ENCODE results near the gene MTNR1A. TPM values are rescaled to one million over a fixed set of nuclear protein-coding genes. Genes with fewer than 3 reads are reported as not detected.

MTNR1A gene
- total and polyA plus RNA-seq, 9 of the 15 experiments (the other 6 are each of a cell fraction or from before 2014, with no cell fraction given) = 0.09 to 0.12 (median 0.10) TPM; not detected in 5

GRCh38 chr4:186557061-186557460, 1.7 kb upstream of the MTNR1A start:
- H2AFZ ChIP-seq (ENCODE audit: low read depth, low read length) = no peak overlapping the region
- POLR2A ChIA-PET = no interaction called here
- no peak for ATAC-seq

More at GRCh38 chr4:186557061-186557460, 1.7 kb upstream of the MTNR1A start:
- Histone ChIP-seq H3K4me2 (ENCODE audit: insufficient read depth, low read length) (no peak overlapping the region), H3K9me3 (replicated peaks; ENCODE audit: control insufficient read depth, insufficient read depth, low read depth, low read length) (no peaks in the 10 kb centered on the region), H3K79me2 (ENCODE audit: control insufficient read depth, insufficient read depth, low read length) (no peaks in the 10 kb centered on the region), H3K9ac (ENCODE audit: insufficient read depth in 1 of 2, low read depth in 2 of 2, low read length in 2 of 2) (no peak overlapping the region), H4K20me1 (replicated peaks; ENCODE audit: control insufficient read depth, insufficient read depth, low read length) (no peaks in the 10 kb centered on the region), H3K27me3 (ENCODE audit: control insufficient read depth in 2 of 2, insufficient read depth in 2 of 2, low read length in 2 of 2) (peaks cover 6 to 19% of the 10 kb centered on the region in 2 experiments; a peak in 3 of 5 replicates), H3K36me3 (ENCODE audit: control insufficient read depth, insufficient read depth, low read length) (no peaks in the 10 kb centered on the region), H3K4me3 (no peak overlapping the region), H3K9me1 (ENCODE audit: control insufficient read depth, insufficient read depth, low read length) (no peaks in the 10 kb centered on the region), H3K27ac (ENCODE audit: extremely low read depth, low read depth, low read length) (no peak overlapping the region), H3K4me1 (replicated peaks in 1 of 2; ENCODE audit: control insufficient read depth in 2 of 2, insufficient read depth in 2 of 2, low read length in 2 of 2) (peaks cover 0 to 8% of the 10 kb centered on the region in 2 experiments; a peak in 1 of 5 replicates)
- no TSS peak for BruUV-seq (replicated peaks)
- FAIRE-seq = no peak
- 4% methylated on average over 7 of the region's 7 CpGs for WGBS (ENCODE audit: insufficient coverage, low coverage, missing lambda C conversion rate)
- intact Hi-C loops (cut with micrococcal nuclease) = no loop called here
- TF ChIP-seq ZNF124 (CRISPR knock-in tag; IDR thresholded peaks at IDR 0.05) = no peak
- TF ChIP-seq NCOA4 (IDR thresholded peaks at IDR 0.05; ENCODE audit: partially characterized antibody) = no peak
- TF ChIP-seq CTCFL (IDR thresholded peaks at IDR 0.05; ENCODE audit: borderline replicate concordance, insufficient read depth, low read depth, low read length, poor library complexity, severe bottlenecking) = no peak
- no peak for TF ChIP-seq ZBTB12 (CRISPR knock-in tag; IDR thresholded peaks at IDR 0.05)
- TF ChIP-seq ZNF717 (CRISPR knock-in tag; IDR thresholded peaks at IDR 0.05) = no peak
- no peak for TF ChIP-seq TEAD1 (CRISPR knock-in tag; IDR thresholded peaks at IDR 0.05)
- no peak for TF ChIP-seq TRIM28 (IDR thresholded peaks at IDR 0.05)
- no peak for TF ChIP-seq NR4A1 (CRISPR knock-in tag; IDR thresholded peaks at IDR 0.05)
- TF ChIP-seq NR4A1 (tag; IDR thresholded peaks at IDR 0.05) = no peak
- TF ChIP-seq MTA3 (IDR thresholded peaks at IDR 0.05; ENCODE audit: borderline replicate concordance) = no peak
- no peak for TF ChIP-seq RBFOX2 (IDR thresholded peaks at IDR 0.05; ENCODE audit: low read depth, low read length)
- no peak for TF ChIP-seq ZHX1 (conservative IDR thresholded peaks at IDR 0.05; ENCODE audit: low read length)
- TF ChIP-seq ZNF696 (CRISPR knock-in tag; conservative IDR thresholded peaks at IDR 0.05) = no peak
- TF ChIP-seq ZNF347 (CRISPR knock-in tag; IDR thresholded peaks at IDR 0.05; ENCODE audit: low read depth) = no peak
- no peak for TF ChIP-seq SMARCB1 (IDR thresholded peaks at IDR 0.05; ENCODE audit: insufficient read length, low read depth)
- no peak for TF ChIP-seq MIER1 (IDR thresholded peaks at IDR 0.05; ENCODE audit: low read depth)
- no peak for TF ChIP-seq MEF2D (tag; conservative IDR thresholded peaks at IDR 0.05; ENCODE audit: low read depth)
- no peak for TF ChIP-seq ZNF282 (CRISPR knock-in tag; IDR thresholded peaks at IDR 0.05)
- no peak for TF ChIP-seq U2AF2 (optimal IDR thresholded peaks at IDR 0.05; ENCODE audit: low read depth, low read length)
- CTCF ChIA-PET (ENCODE audit: low intra/inter-chr PET ratio) = no interaction called here
- DNase-seq (ENCODE audit: extremely low read depth in 1 of 4, low spot score in 3 of 4) = no peak
- in situ Hi-C loops (cut with MboI) = no loop called here
